ENCODE data around the gene ITGA2B. TPM values are rescaled to one million over a fixed set of nuclear protein-coding genes. Genes with fewer than 3 reads are reported as not detected.
"Not testable (repeated sequence)": the region's sequence is repeated elsewhere in the genome, so short reads cannot be mapped to it uniquely, and the experiment has no call there.

The ITGA2B gene
- total RNA-seq, 1 experiment from 2014 or later: 3.1 TPM

GRCh38 chr17:44329516-44329915 lies 59.9 kb downstream of the ITGA2B start:
- H3K36me3 ChIP-seq (ENCODE audit: low read depth, low read length); H3K4me1 ChIP-seq (ENCODE audit: insufficient read depth, low read length); H3K27me3 ChIP-seq (ENCODE audit: low read length); H3K9ac ChIP-seq (ENCODE audit: low read length); H3K27ac ChIP-seq (ENCODE audit: low read length); H2AFZ ChIP-seq (ENCODE audit: low read length); H3F3A ChIP-seq (ENCODE audit: low read length, unreplicated experiment); H3K4me3 ChIP-seq (ENCODE audit: low read length); H3K4me2 ChIP-seq (ENCODE audit: low read length); H3K79me2 ChIP-seq (ENCODE audit: low read length); H3K9me2 ChIP-seq (replicated peaks; ENCODE audit: low read length); DNase-seq; BruUV-seq (replicated peaks); H3K9me3 ChIP-seq (ENCODE audit: low read length); intact Hi-C loops (cut with micrococcal nuclease); H4K20me1 ChIP-seq (ENCODE audit: low read length); ATAC-seq: not testable (repeated sequence)
- ChIA-PET CTCF (interaction anchor here (0.6 kb wide), 1 partner anchor 120 kb away, joined by 3 read pairs; no protein-coding TSS in a partner anchor), POLR2A (ENCODE audit: unreplicated experiment) (interaction anchor here (0.7 kb wide), 1 partner anchor 106 kb away, joined by 4 read pairs; no protein-coding TSS in a partner anchor)

GRCh38 chr17:44327715-44328449 lies 61.6 kb downstream of the ITGA2B start:
- H3K9ac ChIP-seq (ENCODE audit: low read length): no peak overlapping the region
- DNase-seq (no peak), ATAC-seq (no peak)
- BruUV-seq (replicated peaks): no TSS peak
- no peaks in the 10 kb centered on the region; the same call in 1 of the 2 replicates for H3K36me3 ChIP-seq (ENCODE audit: low read depth, low read length)
- H3K4me3 ChIP-seq (ENCODE audit: low read length): no peak overlapping the region
- H4K20me1 ChIP-seq (ENCODE audit: low read length): no peaks in the 10 kb centered on the region
- no peaks in the 10 kb centered on the region for H3K9me3 ChIP-seq (ENCODE audit: low read length)
- no peak overlapping the region for H3K4me2 ChIP-seq (ENCODE audit: low read length)
- H3K4me1 ChIP-seq (ENCODE audit: insufficient read depth, low read length): peaks cover 7% of the 10 kb centered on the region; the same call in 1 of the 2 replicates
- peaks cover 26% of the 10 kb centered on the region for H3K79me2 ChIP-seq (ENCODE audit: low read length)
- intact Hi-C loops (cut with micrococcal nuclease): no loop called here
- CTCF ChIA-PET: no interaction called here
- no peak overlapping the region for H2AFZ ChIP-seq (ENCODE audit: low read length)
- POLR2A ChIA-PET (ENCODE audit: unreplicated experiment): no interaction called here
- H3K27ac ChIP-seq (ENCODE audit: low read length): no peak overlapping the region
- TF ChIP-seq EZH2 (IDR thresholded peaks at IDR 0.05; ENCODE audit: low read length, unreplicated experiment): no peak
- no peak for TF ChIP-seq CTCF (conservative IDR thresholded peaks at IDR 0.05; ENCODE audit: low read depth, low read length)
- TF ChIP-seq EZH2phosphoT487 (IDR thresholded peaks at IDR 0.05; ENCODE audit: borderline replicate concordance, low read length): no peak
- no peaks in the 10 kb centered on the region for H3F3A ChIP-seq (ENCODE audit: low read length, unreplicated experiment)
- no peaks in the 10 kb centered on the region for H3K9me2 ChIP-seq (replicated peaks; ENCODE audit: low read length)
- H3K27me3 ChIP-seq (ENCODE audit: low read length): no peaks in the 10 kb centered on the region

GRCh38 chr17:44326861-44327444 lies 62.5 kb downstream of the ITGA2B start:
- Histone ChIP-seq H3K36me3 (ENCODE audit: low read depth, low read length) (peaks cover 6% of the 10 kb centered on the region), H4K20me1 (ENCODE audit: low read length) (0 out of 2 replicates have a peak, but pooled peaks cover 6% of the 10 kb centered on the region), H3K27ac (ENCODE audit: low read length) (no peak overlapping the region), H3K9me3 (ENCODE audit: low read length) (no peaks in the 10 kb centered on the region), H3K4me2 (ENCODE audit: low read length) (peak overlapping the region; percentile 25; the same call in 1 of the 2 replicates), H3K4me1 (ENCODE audit: insufficient read depth, low read length) (peaks cover 8% of the 10 kb centered on the region; the same call in 1 of the 2 replicates), H2AFZ (ENCODE audit: low read length) (peak overlapping the region; percentile 53), H3K79me2 (ENCODE audit: low read length) (peaks cover 34% of the 10 kb centered on the region), H3K27me3 (ENCODE audit: low read length) (no peaks in the 10 kb centered on the region), H3K9ac (ENCODE audit: low read length) (no peak overlapping the region), H3K4me3 (ENCODE audit: low read length) (no peak overlapping the region), H3K9me2 (replicated peaks; ENCODE audit: low read length) (no peaks in the 10 kb centered on the region), H3F3A (ENCODE audit: low read length, unreplicated experiment) (no peaks in the 10 kb centered on the region)
- ATAC-seq (peak; percentile 82), DNase-seq (peak; percentile 99)
- TF ChIP-seq EZH2 (IDR thresholded peaks at IDR 0.05; ENCODE audit: low read length, unreplicated experiment): no peak
- no peak for TF ChIP-seq EZH2phosphoT487 (IDR thresholded peaks at IDR 0.05; ENCODE audit: borderline replicate concordance, low read length)
- no peak for TF ChIP-seq CTCF (conservative IDR thresholded peaks at IDR 0.05; ENCODE audit: low read depth, low read length)
- no TSS peak for BruUV-seq (replicated peaks)
- intact Hi-C loops (cut with micrococcal nuclease): no loop called here
- CTCF ChIA-PET: interaction anchor here (0.8 to 0.9 kb wide), 4 partner anchors 12 to 110 kb away, joined by 3 to 7 read pairs (median 6); no protein-coding TSS in a partner anchor
- POLR2A ChIA-PET (ENCODE audit: unreplicated experiment): interaction anchor here (0.5 to 1.0 kb wide), 5 partner anchors 62 to 242 kb away, joined by 3 to 12 read pairs (median 5); partner anchors contain the start of gene FZD2

Data from PC-3 (cell line).